Stimulated activated CD4-positive, alpha-beta T cell treated with anti-CD3 and anti-CD28 coated beads, Interleukin-15, amount 100 ng/mL, for 48 hours (primary cell): Measurements from ENCODE around the gene UBTD2.
A peak's percentile ranks its signal among the peaks of the same experiment; 100 is the strongest.
"Not testable (repeated sequence)": the region's sequence is repeated elsewhere in the genome, so short reads cannot be mapped to it uniquely, and the experiment has no call there.

Experiments used
- DNase-seq, 2 donors: peaks; one replicate each; pipeline ENCODE4 v3.0.0-alpha.2; 2020; ENCODE audit warnings: low read depth in 2 of 2

The UBTD2 gene

GRCh38 chr5:172283020-172283861 lies at the start of gene UBTD2:
UBTD2 (minus strand) TSS chr5:172283764; CDS start chr5:172283665, 99 bp downstream.
- peak; percentile 61 to 70 for DNase-seq

- not testable (repeated sequence) for DNase-seq
Observed at GRCh38 chr5:172326901-172327300, 43.3 kb upstream of the UBTD2 start.

GRCh38 chr5:172325452-172325851 lies 41.9 kb upstream of the UBTD2 start:
- no peak for DNase-seq

DNA sequence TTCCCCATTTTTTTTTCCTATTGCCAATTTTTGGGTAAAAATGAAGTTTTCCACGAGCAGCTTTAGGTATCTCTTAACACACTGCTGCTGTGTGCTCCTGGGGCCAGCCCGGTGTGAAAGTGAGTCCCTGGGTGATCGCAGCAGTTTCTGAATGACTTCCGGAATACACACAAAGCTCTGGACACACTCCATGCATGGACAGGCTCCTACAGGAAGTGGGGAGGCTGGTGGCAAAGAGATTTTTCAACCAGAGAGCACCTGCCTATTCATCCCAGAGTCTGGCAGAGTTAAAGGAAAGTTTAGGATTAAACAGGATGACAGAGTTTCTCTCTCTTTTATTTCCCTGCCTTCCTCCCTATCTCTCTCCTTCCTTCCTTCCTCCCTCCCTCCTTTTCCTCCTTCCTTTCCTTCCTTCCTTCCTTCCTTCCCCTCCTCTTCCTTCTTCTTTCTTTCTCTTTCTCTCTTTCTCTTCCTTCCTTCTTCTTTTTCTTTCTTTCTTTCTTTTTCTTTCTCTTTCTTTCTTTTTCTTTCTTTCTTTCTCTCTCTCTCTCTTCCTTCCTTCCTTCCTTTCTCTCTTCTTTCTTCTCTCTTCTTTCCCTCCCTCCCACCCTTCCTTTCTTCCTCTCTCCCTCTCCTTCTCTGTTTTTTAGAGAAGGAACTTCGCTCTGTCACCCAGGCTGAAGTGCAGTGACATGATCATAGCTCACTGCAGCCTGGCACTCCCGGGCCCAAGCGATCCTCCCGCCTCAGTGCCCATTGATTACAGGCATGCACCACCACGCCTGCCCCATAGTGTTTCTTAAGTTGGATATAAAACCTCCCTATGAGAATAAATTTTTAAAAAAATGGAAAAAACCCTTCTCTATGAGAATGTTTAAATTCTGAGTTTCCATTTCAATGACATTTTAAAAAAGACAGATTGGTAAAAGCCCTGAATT lies 38.7 kb upstream of the UBTD2 start:
- no peak for DNase-seq

- DNase-seq: no peak
Observed at GRCh38 chr5:172321593-172321992, 38.0 kb upstream of the UBTD2 start.

- DNase-seq: no peak
Observed at GRCh38 chr5:172319708-172320441, 36.3 kb upstream of the UBTD2 start.

GRCh38 chr5:172315587-172316493 lies 32.3 kb upstream of the UBTD2 start:
- DNase-seq: no peak

DNA sequence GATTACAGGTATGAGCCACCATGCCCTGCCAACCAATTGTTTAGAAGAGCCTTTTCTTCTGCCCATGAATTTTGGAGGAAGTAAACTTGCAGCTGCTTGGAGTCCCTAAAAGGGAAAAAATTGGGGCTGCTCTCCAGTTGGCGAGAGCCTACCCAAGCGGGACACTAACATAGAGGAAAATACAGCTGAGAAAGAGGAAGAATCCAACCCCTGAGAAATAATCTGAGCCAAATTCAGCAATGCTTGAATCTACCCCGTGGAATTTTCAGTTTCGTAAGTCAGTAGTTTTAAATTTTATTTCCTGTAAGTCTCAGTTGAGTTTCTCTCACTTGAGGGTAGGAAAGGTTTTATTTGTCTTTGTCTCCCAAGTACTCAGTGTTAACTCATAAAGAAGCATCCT lies 30.4 kb upstream of the UBTD2 start:
- no peak for DNase-seq

DNA sequence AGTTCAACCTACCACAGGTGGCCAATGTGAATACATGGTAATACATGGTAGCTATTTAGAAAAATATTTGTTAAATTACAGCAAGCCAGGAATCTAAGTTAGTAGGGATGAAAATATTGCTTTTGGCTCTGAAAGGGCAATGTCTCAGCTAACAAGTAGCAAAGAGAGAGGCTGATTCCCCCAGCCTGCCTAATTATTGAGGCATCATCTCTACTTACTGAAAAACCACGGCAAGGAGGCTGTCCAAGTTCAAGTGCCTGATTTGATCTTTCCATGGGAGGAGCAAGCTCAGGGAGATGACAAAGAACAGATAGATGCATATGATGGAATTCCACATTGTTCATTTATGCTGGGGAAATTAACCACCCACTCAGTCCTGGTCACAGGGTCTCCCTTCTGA lies 28.7 kb upstream of the UBTD2 start:
- no peak for DNase-seq

- no peak for DNase-seq
Observed at GRCh38 chr5:172311605-172312004, 28.0 kb upstream of the UBTD2 start.

DNA sequence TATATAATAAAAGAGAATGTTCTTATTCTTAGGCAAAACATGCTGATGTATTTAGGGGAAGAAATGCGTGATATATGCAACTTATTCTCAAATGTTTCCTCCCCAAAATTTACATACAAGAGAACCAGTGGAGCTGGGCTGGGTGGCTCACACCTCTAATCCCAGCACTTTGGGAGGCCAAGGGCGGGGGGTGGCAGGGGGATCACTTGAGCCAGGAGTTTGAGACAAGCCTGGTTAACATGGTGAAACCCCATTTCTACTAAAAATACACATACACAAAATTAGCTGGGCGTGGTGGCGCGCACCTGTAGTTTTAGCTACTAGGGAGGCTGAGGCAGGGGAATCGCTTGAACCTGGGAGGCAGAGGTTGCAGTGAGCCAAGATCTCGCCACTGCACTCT lies 27.5 kb upstream of the UBTD2 start:
- no peak for DNase-seq

DNA sequence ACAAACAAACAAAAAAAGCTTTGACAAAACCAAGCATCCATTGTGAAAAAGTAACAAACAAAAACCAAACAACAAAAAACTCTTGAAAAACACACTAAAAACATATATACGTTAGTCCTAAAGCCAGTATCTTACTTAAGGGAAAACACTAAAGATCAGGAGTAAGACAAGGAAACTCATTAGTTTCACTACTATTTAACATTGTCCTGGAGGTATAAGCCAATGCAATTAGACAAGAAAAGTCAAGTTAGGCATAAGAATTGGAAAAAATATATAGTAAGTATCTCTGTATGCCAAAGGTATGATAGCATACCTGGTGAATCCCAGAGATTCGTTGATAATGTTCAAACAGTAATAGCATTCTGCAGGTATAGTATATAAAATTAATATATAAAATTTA lies 21.8 kb upstream of the UBTD2 start:
- DNase-seq: no peak

DNA sequence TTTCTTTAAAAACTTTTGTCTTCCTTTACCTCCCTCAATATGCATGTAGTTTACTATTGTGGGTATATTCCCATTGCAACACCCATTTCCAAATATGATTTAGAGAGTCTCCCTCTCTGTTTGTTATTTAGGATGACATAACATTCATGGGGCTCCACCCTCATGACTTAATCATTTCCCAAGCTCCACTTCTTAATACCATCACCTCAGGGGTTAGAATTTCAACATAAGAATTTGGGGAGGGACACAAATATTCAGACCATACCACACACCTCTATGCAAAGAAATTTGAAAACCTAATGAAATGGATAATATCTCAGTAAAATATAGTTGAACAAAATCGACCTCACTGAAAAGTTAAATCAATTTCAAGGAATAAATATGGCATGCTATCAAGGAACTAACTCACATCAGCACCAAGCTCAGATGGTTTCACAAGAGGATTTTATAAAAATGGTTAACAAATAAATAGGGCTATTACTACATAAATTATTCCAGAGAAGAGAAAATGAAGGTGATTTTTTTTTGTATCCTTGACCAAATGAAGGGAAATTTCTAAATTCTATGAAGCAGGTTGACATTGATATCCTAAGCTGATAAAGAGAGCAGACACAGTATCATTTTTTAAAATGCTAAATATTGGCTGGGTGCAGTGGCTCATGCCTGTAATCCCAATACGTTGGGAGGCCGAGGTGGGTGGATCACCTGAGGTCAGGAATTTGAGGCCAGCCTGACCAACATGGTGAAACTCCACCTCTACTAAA lies 20.2 kb upstream of the UBTD2 start:
- DNase-seq: no peak

DNA sequence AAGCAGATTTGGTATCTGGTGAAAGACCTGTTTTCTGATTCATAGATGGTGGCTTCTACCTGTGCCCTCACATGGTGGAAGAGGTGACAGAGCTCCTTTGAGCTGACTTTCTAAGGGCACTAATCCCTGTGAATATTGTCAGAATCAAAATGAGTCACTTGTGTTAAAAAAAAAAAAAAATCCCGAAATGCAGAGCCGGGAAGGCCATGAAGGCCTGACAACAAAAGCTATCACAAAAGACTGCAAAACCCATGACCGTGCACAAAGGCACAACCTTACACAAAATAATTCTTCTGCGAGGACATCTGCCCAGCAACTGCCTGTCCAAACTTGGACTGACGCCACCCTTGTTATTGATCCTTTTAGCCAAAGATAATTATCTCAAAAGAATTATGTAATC lies 19.6 kb upstream of the UBTD2 start:
- DNase-seq: no peak

GRCh38 chr5:172302047-172302710 lies 18.6 kb upstream of the UBTD2 start:
- no peak for DNase-seq

- DNase-seq: no peak
Observed at GRCh38 chr5:172299916-172300439, 16.4 kb upstream of the UBTD2 start.

- DNase-seq: no peak
Observed at GRCh38 chr5:172294831-172295230, 11.3 kb upstream of the UBTD2 start.

- no peak for DNase-seq
Observed at GRCh38 chr5:172293745-172294342, 10.3 kb upstream of the UBTD2 start.
